Measurements from ENCODE around the gene HERC5.
A peak's percentile ranks its signal among the peaks of the same experiment; 100 is the strongest.
"Not testable (repeated sequence)": the region's sequence is repeated elsewhere in the genome, so short reads cannot be mapped to it uniquely, and the experiment has no call there.

The HERC5 gene

GRCh38 chr4:88448211-88448765 lies 8.6 kb upstream of the HERC5 start:
- not testable (repeated sequence) for DNase-seq (ENCODE audit: low spot score)

GRCh38 chr4:88448889-88449288 lies 8.0 kb upstream of the HERC5 start:
- DNase-seq (ENCODE audit: low spot score), result no peak

GRCh38 chr4:88449290-88449689 lies 7.6 kb upstream of the HERC5 start:
- DNase-seq (ENCODE audit: low spot score), result no peak

GRCh38 chr4:88451205-88451604 lies 5.7 kb upstream of the HERC5 start:
- no peak for DNase-seq (ENCODE audit: low spot score)

- no peak for DNase-seq (ENCODE audit: low spot score)
These were observed 4.0 kb upstream of the HERC5 start for GRCh38 chr4:88452912-88453311.

GRCh38 chr4:88457307-88458103 lies 586 bp downstream of the HERC5 start:
- DNase-seq (ENCODE audit: low spot score), result peak; percentile 29

GRCh38 chr4:88458104-88458740 lies 1.3 kb downstream of the HERC5 start:
- DNase-seq (ENCODE audit: low spot score), result no peak

- DNase-seq (ENCODE audit: low spot score), result no peak
These were observed 8.8 kb downstream of the HERC5 start for GRCh38 chr4:88465653-88466192.

GRCh38 chr4:88467392-88467791 lies 10.5 kb downstream of the HERC5 start:
- DNase-seq (ENCODE audit: low spot score), result no peak

- no peak for DNase-seq (ENCODE audit: low spot score)
These were observed 20.4 kb downstream of the HERC5 start for GRCh38 chr4:88477229-88477860.

- no peak for DNase-seq (ENCODE audit: low spot score)
These were observed 21.3 kb downstream of the HERC5 start for GRCh38 chr4:88478247-88478646.

GRCh38 chr4:88481537-88481936 lies 24.6 kb downstream of the HERC5 start:
- DNase-seq (ENCODE audit: low spot score), result no peak

GRCh38 chr4:88489100-88489761 lies 32.3 kb downstream of the HERC5 start:
- DNase-seq (ENCODE audit: low spot score), result no peak

- DNase-seq (ENCODE audit: low spot score), result no peak
These were observed 41.0 kb downstream of the HERC5 start for GRCh38 chr4:88497859-88498409.

GRCh38 chr4:88503344-88503743 lies 46.4 kb downstream of the HERC5 start:
- no peak for DNase-seq (ENCODE audit: low spot score)

- no peak for DNase-seq (ENCODE audit: low spot score)
These were observed 54.3 kb downstream of the HERC5 start for GRCh38 chr4:88511236-88511635.

- DNase-seq (ENCODE audit: low spot score), result no peak
These were observed 57.9 kb downstream of the HERC5 start for GRCh38 chr4:88514557-88515511.

GRCh38 chr4:88516746-88517145 lies 59.8 kb downstream of the HERC5 start:
- DNase-seq (ENCODE audit: low spot score), result no peak

- no peak for DNase-seq (ENCODE audit: low spot score)
These were observed 60.9 kb downstream of the HERC5 start for GRCh38 chr4:88517825-88518224.

- no peak for DNase-seq (ENCODE audit: low spot score)
These were observed 62.0 kb downstream of the HERC5 start for GRCh38 chr4:88518911-88519310.
